AG20443 (cell line): ENCODE data around the gene KCNG1.
A peak's percentile ranks its signal among the peaks of the same experiment; 100 is the strongest.
"Not testable (repeated sequence)": the region's sequence is repeated elsewhere in the genome, so short reads cannot be mapped to it uniquely, and the experiment has no call there.

Source experiments
- DNase-seq: peaks from one replicate; pipeline ENCODE4 v3.0.0; 2012; ENCODE audit warnings: low spot score, mixed read lengths

KCNG1 gene

GRCh38 chr20:50982363-50982762, 40.5 kb downstream of the KCNG1 start:
- DNase-seq, result peak; percentile 89

GRCh38 chr20:50981714-50982048, 41.2 kb downstream of the KCNG1 start:
- DNase-seq, result no peak

- DNase-seq, result peak; percentile 49
These were observed 41.8 kb downstream of the KCNG1 start for GRCh38 chr20:50980851-50981713.

- DNase-seq, result peak; percentile 90
These were observed 42.7 kb downstream of the KCNG1 start for GRCh38 chr20:50980071-50980681.

GRCh38 chr20:50978533-50978932, 44.4 kb downstream of the KCNG1 start:
- DNase-seq, result not testable (repeated sequence)

- DNase-seq, result no peak
These were observed 45.6 kb downstream of the KCNG1 start for GRCh38 chr20:50977066-50978021.

- no peak for DNase-seq
These were observed 47.1 kb downstream of the KCNG1 start for GRCh38 chr20:50975701-50976330.

GRCh38 chr20:50969912-50970311, 53.0 kb downstream of the KCNG1 start:
- DNase-seq, result no peak

- DNase-seq, result no peak
These were observed 53.5 kb downstream of the KCNG1 start for GRCh38 chr20:50969435-50969834.

GRCh38 chr20:50968289-50968688, 54.6 kb downstream of the KCNG1 start:
- no peak for DNase-seq

- DNase-seq, result no peak
These were observed 55.3 kb downstream of the KCNG1 start for GRCh38 chr20:50967586-50967985.

GRCh38 chr20:50959543-50960126, 63.3 kb downstream of the KCNG1 start:
- DNase-seq, result no peak

- peak; percentile 87 for DNase-seq
These were observed 64.0 kb downstream of the KCNG1 start, which contains the start of gene MOCS3 for GRCh38 chr20:50958615-50959542. TSS of gene MOCS3 (plus strand) at chr20:50958818. CDS start at chr20:50958843, 25 bp downstream.

- DNase-seq, result peak; percentile 92
These were observed 64.9 kb downstream of the KCNG1 start, which contains the start of gene DPM1 for GRCh38 chr20:50957798-50958614. TSS of gene DPM1 (minus strand) at chr20:50958532. CDS start at chr20:50958523, 9 bp downstream.

GRCh38 chr20:50957276-50957675, 65.6 kb downstream of the KCNG1 start:
- DNase-seq, result peak; percentile 37

- DNase-seq, result no peak
These were observed 69.1 kb downstream of the KCNG1 start for GRCh38 chr20:50953821-50954220.
